ENCODE data around the gene RHBDF2. TPM values are rescaled to one million over a fixed set of nuclear protein-coding genes. Genes with fewer than 3 reads are reported as not detected.

Gene RHBDF2
- total RNA-seq, 1 experiment from 2014 or later = 19.7 TPM

DNA sequence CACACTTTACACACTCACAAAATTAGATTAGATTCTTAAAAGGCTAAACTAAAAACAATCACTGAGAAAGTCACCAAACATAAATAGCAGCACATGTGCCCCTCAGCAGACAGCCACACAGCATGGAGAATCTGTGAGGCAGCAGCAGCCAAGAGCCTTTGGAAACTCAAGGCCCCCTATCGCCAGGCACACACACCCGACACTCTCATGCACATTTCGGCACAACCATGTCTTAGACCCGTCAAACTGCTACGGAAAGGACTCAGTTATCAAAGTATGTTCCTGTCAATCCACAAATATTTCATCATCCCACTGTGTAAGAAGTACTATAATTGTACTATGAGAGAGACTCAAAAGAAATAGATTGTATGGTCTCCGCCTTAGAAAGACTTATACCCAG is 69.2 kb downstream of the RHBDF2 start:
- no peak overlapping the region for H3K56ac ChIP-seq (ENCODE audit: insufficient read length, low read depth, low read length)
- TF ChIP-seq, protein P1, sequence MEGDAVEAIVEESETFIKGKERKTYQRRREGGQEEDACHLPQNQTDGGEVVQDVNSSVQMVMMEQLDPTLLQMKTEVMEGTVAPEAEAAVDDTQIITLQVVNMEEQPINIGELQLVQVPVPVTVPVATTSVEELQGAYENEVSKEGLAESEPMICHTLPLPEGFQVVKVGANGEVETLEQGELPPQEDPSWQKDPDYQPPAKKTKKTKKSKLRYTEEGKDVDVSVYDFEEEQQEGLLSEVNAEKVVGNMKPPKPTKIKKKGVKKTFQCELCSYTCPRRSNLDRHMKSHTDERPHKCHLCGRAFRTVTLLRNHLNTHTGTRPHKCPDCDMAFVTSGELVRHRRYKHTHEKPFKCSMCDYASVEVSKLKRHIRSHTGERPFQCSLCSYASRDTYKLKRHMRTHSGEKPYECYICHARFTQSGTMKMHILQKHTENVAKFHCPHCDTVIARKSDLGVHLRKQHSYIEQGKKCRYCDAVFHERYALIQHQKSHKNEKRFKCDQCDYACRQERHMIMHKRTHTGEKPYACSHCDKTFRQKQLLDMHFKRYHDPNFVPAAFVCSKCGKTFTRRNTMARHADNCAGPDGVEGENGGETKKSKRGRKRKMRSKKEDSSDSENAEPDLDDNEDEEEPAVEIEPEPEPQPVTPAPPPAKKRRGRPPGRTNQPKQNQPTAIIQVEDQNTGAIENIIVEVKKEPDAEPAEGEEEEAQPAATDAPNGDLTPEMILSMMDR (conservative IDR thresholded peaks at IDR 0.05) = no peak
- no peak overlapping the region for H2AFZ ChIP-seq (ENCODE audit: low read length)
- no peak overlapping the region for H2BK12ac ChIP-seq (ENCODE audit: insufficient read length, low read depth, low read length)
- no peak overlapping the region for H2BK120ac ChIP-seq (ENCODE audit: low read depth, low read length, poor library complexity, severe bottlenecking)
- no peak overlapping the region for H3K23ac ChIP-seq (ENCODE audit: insufficient read length, low read depth, low read length)
- Mint-ChIP-seq H3K9me3 (no peaks in the 10 kb centered on the region), H3K4me3 (no peak overlapping the region), H3K27me3 (ENCODE audit: low read depth) (no peaks in the 10 kb centered on the region), H3K4me1 (peaks cover 38 to 43% of the 10 kb centered on the region in 2 experiments), H3K27ac (peak overlapping the region in 2 of 3 experiments; percentile 25 to 57; a peak in 1 of 7 replicates), H3K36me3 (ENCODE audit: insufficient read depth in 1 of 3, low read depth in 3 of 3) (peaks cover 0 to 3% (median 0%) of the 10 kb centered on the region in 3 experiments; a peak in 2 of 7 replicates)
- H3K4ac ChIP-seq (ENCODE audit: low read depth, low read length) = no peak overlapping the region
- peaks cover 18% of the 10 kb centered on the region; the same call in 1 of the 2 replicates for H3K4me1 ChIP-seq (ENCODE audit: insufficient read depth, low read length)
- H3K18ac ChIP-seq (ENCODE audit: insufficient read length, low read depth, low read length) = no peak overlapping the region
- no peaks in the 10 kb centered on the region for H3K27me3 ChIP-seq (ENCODE audit: insufficient read depth, low read length)
- H2BK5ac ChIP-seq (ENCODE audit: insufficient read length, low read length) = no peak overlapping the region
- H4K8ac ChIP-seq (replicated peaks; ENCODE audit: insufficient read length, low read depth, low read length) = no peak overlapping the region
- H3K23me2 ChIP-seq (ENCODE audit: insufficient read length, low read depth, low read length, poor library complexity, severe bottlenecking) = no peaks in the 10 kb centered on the region
- peaks cover 12% of the 10 kb centered on the region for H3K79me1 ChIP-seq (ENCODE audit: insufficient read depth, low read depth, low read length, poor library complexity, severe bottlenecking)
- H3K9ac ChIP-seq (ENCODE audit: extremely low read depth, insufficient read length, low read length) = no peak overlapping the region
- no peak overlapping the region for H4K91ac ChIP-seq (ENCODE audit: insufficient read length, low read depth, low read length)
- no peaks in the 10 kb centered on the region for H4K20me1 ChIP-seq (ENCODE audit: control insufficient read depth, insufficient read depth, insufficient read length)
- no peak overlapping the region for H4K5ac ChIP-seq (ENCODE audit: insufficient read length, low read depth, low read length)
- no CpG with 5 or more reads among the region's 6 CpGs for WGBS (ENCODE audit: extremely low coverage, insufficient read length, low lambda C conversion rate)
- no peak overlapping the region for H3K14ac ChIP-seq (ENCODE audit: insufficient read depth, low read length)
- no peak overlapping the region for H3K27ac ChIP-seq (ENCODE audit: insufficient read length, low read depth, low read length)
- no peak for DNase-seq
- no peak overlapping the region for H2AK5ac ChIP-seq (ENCODE audit: insufficient read length, low read length)
- H2BK20ac ChIP-seq (ENCODE audit: low read depth, low read length, poor library complexity, severe bottlenecking) = no peak overlapping the region
- no peak overlapping the region for H3K4me2 ChIP-seq (ENCODE audit: insufficient read depth, insufficient read length, low read length)
- no peak overlapping the region for H2BK15ac ChIP-seq (ENCODE audit: low read depth, low read length)
- H3T11ph ChIP-seq (ENCODE audit: low read length) = no peak overlapping the region
- peaks cover 27% of the 10 kb centered on the region; the same call in 1 of the 2 replicates for H3K79me2 ChIP-seq (ENCODE audit: insufficient read depth, low read length)
- H3K9me3 ChIP-seq (ENCODE audit: control insufficient read depth, low read depth, low read length) = no peaks in the 10 kb centered on the region

All from H9 (cell line).